Measurements from ENCODE around the gene NXNL1. TPM values are rescaled to one million over a fixed set of nuclear protein-coding genes. Genes with fewer than 3 reads are reported as not detected.

Gene NXNL1
- total and polyA plus RNA-seq, 2 of the 4 experiments (the other 2 are of a cell fraction), result not detected

- no peak overlapping the region for H3K23ac ChIP-seq (ENCODE audit: low read depth, low read length)
- no peak for DNase-seq
- ChIA-PET CTCF (no interaction called here), POLR2A (ENCODE audit: unreplicated experiment) (no interaction called here)
- no peaks in the 10 kb centered on the region for H3K27me3 ChIP-seq (ENCODE audit: control insufficient read depth, insufficient read depth, low read length)
- no peak overlapping the region for H2AK9ac ChIP-seq (replicated peaks; ENCODE audit: low read depth, low read length, poor library complexity)
- no peak overlapping the region for H3K4ac ChIP-seq (ENCODE audit: low read depth, low read length)
- no peak overlapping the region for H4K5ac ChIP-seq (ENCODE audit: low read depth, low read length)
- no peak overlapping the region for H2BK20ac ChIP-seq (ENCODE audit: low read depth, low read length)
- no peak overlapping the region for H3K9ac ChIP-seq (ENCODE audit: low read depth, low read length)
- BruUV-seq (replicated peaks), result no TSS peak
- no peak overlapping the region for H3K4me2 ChIP-seq (ENCODE audit: low read depth, low read length)
- no peak overlapping the region for H4K91ac ChIP-seq (ENCODE audit: insufficient read depth, low read depth, low read length)
- TF ChIP-seq RFX5 (IDR thresholded peaks at IDR 0.05; ENCODE audit: low read depth, low read length), result no peak
- H2BK5ac ChIP-seq (ENCODE audit: low read depth, low read length, poor library complexity, severe bottlenecking), result peak overlapping the region; percentile 8
- peaks cover 30% of the 10 kb centered on the region for H4K20me1 ChIP-seq (ENCODE audit: insufficient read depth, low read length)
- dilution Hi-C loops (cut with HindIII; ENCODE audit: low sequenced_read_pairs, unreplicated experiment), result no loop called here
- no peaks in the 10 kb centered on the region for H3K9me3 ChIP-seq (ENCODE audit: control insufficient read depth, insufficient read depth, low read length)
- H3K27ac ChIP-seq (ENCODE audit: insufficient read depth, low read length), result no peak overlapping the region
- H3K9me1 ChIP-seq (ENCODE audit: insufficient read depth, low read length), result peaks cover 4% of the 10 kb centered on the region; the same call in 1 of the 2 replicates
- peaks cover 21 to 40% of the 10 kb centered on the region in 2 experiments for H3K79me1 ChIP-seq (ENCODE audit: low read depth in 1 of 2, low read length in 2 of 2)
- no peak overlapping the region for H2BK15ac ChIP-seq (ENCODE audit: low read depth, low read length)
- peaks cover 11% of the 10 kb centered on the region for H3K36me3 ChIP-seq (ENCODE audit: control insufficient read depth, insufficient read depth, low read length)
- H3K14ac ChIP-seq (replicated peaks; ENCODE audit: low read depth, low read length), result no peak overlapping the region
- no peak overlapping the region for H2AFZ ChIP-seq (replicated peaks; ENCODE audit: low read length, poor library complexity)
- no peak overlapping the region for H2BK120ac ChIP-seq (ENCODE audit: low read depth, low read length)
- WGBS, 2 experiments (ENCODE audit: extremely low coverage in 2 of 2, insufficient read length in 1 of 2), result 91 to 100% methylated on average over 2 to 4 of the region's 6 CpGs
- no peak overlapping the region for H2AK5ac ChIP-seq (ENCODE audit: low read depth, low read length)
- intact Hi-C loops (cut with micrococcal nuclease), result no loop called here
- ATAC-seq (ENCODE audit: low read depth), result no peak
- H3K56ac ChIP-seq (ENCODE audit: extremely low read depth, insufficient read depth, low read length), result no peak overlapping the region
- no peak overlapping the region for H4K8ac ChIP-seq (ENCODE audit: low read depth in 2 of 2, low read length in 2 of 2)
- H3K4me1 ChIP-seq (ENCODE audit: control insufficient read depth, insufficient read depth, low read length), result no peaks in the 10 kb centered on the region; the same call in 1 of the 2 replicates
- no peak overlapping the region for H3K18ac ChIP-seq (ENCODE audit: low read depth, low read length)
- in situ Hi-C loops (cut with MboI; ENCODE audit: low sequenced_read_pairs), result no loop called here
- H3K4me3 ChIP-seq (ENCODE audit: insufficient read depth, low read depth, low read length), result no peak overlapping the region
These were observed 23.9 kb upstream of the NXNL1 start for GRCh38 chr19:17484520-17485185.

Measured in IMR-90 (cell line).